ENCODE results near the gene ANKFY1.
"Not testable (repeated sequence)": the region's sequence is repeated elsewhere in the genome, so short reads cannot be mapped to it uniquely, and the experiment has no call there.

ANKFY1 gene

GRCh38 chr17:4261452-4261851 lies 2.3 kb downstream of the ANKFY1 start:
- no peak for DNase-seq (ENCODE audit: low read depth in 2 of 2)

- no peak for DNase-seq (ENCODE audit: low read depth in 2 of 2)
Measured at GRCh38 chr17:4258867-4259266, 4.9 kb downstream of the ANKFY1 start.

- DNase-seq (ENCODE audit: low read depth in 2 of 2): no peak
Measured at GRCh38 chr17:4256952-4257351, 6.8 kb downstream of the ANKFY1 start.

- DNase-seq (ENCODE audit: low read depth in 2 of 2): not testable (repeated sequence)
Measured at GRCh38 chr17:4255271-4255670, 8.5 kb downstream of the ANKFY1 start.

- DNase-seq (ENCODE audit: low read depth in 2 of 2): no peak
Measured at GRCh38 chr17:4250887-4251286, 12.9 kb downstream of the ANKFY1 start.

GRCh38 chr17:4249452-4250029 lies 14.2 kb downstream of the ANKFY1 start:
- DNase-seq (ENCODE audit: low read depth in 2 of 2): no peak

GRCh38 chr17:4248504-4249277 lies 15.1 kb downstream of the ANKFY1 start:
- DNase-seq (ENCODE audit: low read depth in 2 of 2): no peak

GRCh38 chr17:4247971-4248388 lies 15.8 kb downstream of the ANKFY1 start:
- DNase-seq (ENCODE audit: low read depth in 2 of 2): no peak

- no peak for DNase-seq (ENCODE audit: low read depth in 2 of 2)
Measured at GRCh38 chr17:4247361-4247970, 16.3 kb downstream of the ANKFY1 start.

GRCh38 chr17:4246674-4247073 lies 17.1 kb downstream of the ANKFY1 start:
- no peak for DNase-seq (ENCODE audit: low read depth in 2 of 2)

GRCh38 chr17:4241535-4241934 lies 22.2 kb downstream of the ANKFY1 start:
- no peak for DNase-seq (ENCODE audit: low read depth in 2 of 2)

- DNase-seq (ENCODE audit: low read depth in 2 of 2): no peak
Measured at GRCh38 chr17:4236456-4236855, 27.3 kb downstream of the ANKFY1 start.

GRCh38 chr17:4235372-4236279 lies 28.2 kb downstream of the ANKFY1 start:
- no peak for DNase-seq (ENCODE audit: low read depth in 2 of 2)

GRCh38 chr17:4234401-4234800 lies 29.4 kb downstream of the ANKFY1 start:
- no peak for DNase-seq (ENCODE audit: low read depth in 2 of 2)

- DNase-seq (ENCODE audit: low read depth in 2 of 2): no peak
Measured at GRCh38 chr17:4233668-4234258, 30.0 kb downstream of the ANKFY1 start.

GRCh38 chr17:4232168-4232813 lies 31.5 kb downstream of the ANKFY1 start:
- DNase-seq (ENCODE audit: low read depth in 2 of 2): no peak

GRCh38 chr17:4229627-4230541 lies 33.9 kb downstream of the ANKFY1 start:
- DNase-seq (ENCODE audit: low read depth in 2 of 2): no peak

GRCh38 chr17:4221899-4222659 lies 41.7 kb downstream of the ANKFY1 start:
- no peak for DNase-seq (ENCODE audit: low read depth in 2 of 2)

- no peak for DNase-seq (ENCODE audit: low read depth in 2 of 2)
Measured at GRCh38 chr17:4221163-4221562, 42.6 kb downstream of the ANKFY1 start.

Data from stimulated activated CD4-positive, alpha-beta T cell treated with anti-CD3 and anti-CD28 coated beads, Interleukin-1b, Interleukin-23, amount 100 ng/mL, for 1 hour (primary cell).